SK-N-SH (cell line): ENCODE measurements around the gene CMTM8. TPM values are rescaled to one million over a fixed set of nuclear protein-coding genes. Genes with fewer than 3 reads are reported as not detected.

ENCODE experiments used
- CTCF ChIA-PET: fragments of 300-600, 350-600 bp; formaldehyde crosslinking; extraction: SDS; loops from one replicate; lab custom pipeline; 2021; lab: Yijun Ruan, JAX
- POLR2A ChIA-PET: fragments of 350-600 bp; sonication (Branson Sonifier 250); formaldehyde crosslinking; extraction: SDS; loops from one replicate; lab custom pipeline; 2020; ENCODE audit warnings: antibody characterized with exemption, inconsistent platforms; lab: Yijun Ruan, JAX
- DNase-seq: peaks from one replicate; pipeline ENCODE4 v3.0.0; 2012
- H2AFZ ChIP-seq: fragments of 200-600 bp; sonication (generic); 2 replicates; pipeline ENCODE4 v1.8.1; 2016; ENCODE audit warnings: antibody characterized with exemption, mild to moderate bottlenecking, low read depth
- H3F3A ChIP-seq: fragments of 200-600 bp; sonication (generic); replicated peaks from 2 replicates; pipeline ENCODE3; 2016; ENCODE audit warnings: antibody characterized with exemption, mild to moderate bottlenecking; ENCODE audit not compliant: insufficient read depth
- H3K27ac ChIP-seq, 2 experiments: fragments of 200-500 bp in 1 of 2; fragments of 200-600 bp in 1 of 2; sonication (Bioruptor generic) in 1 of 2; sonication (generic), shearing (Covaris generic) in 1 of 2; 2 replicates each; pipeline versions ENCODE4 v1.5.1 to v1.6.1; 2014 to 2016; ENCODE audit warnings: low read depth in 2 of 2, inconsistent platforms in 1 of 2, low read length in 1 of 2, mild to moderate bottlenecking in 1 of 2, mixed read lengths in 1 of 2
- H3K27me3 ChIP-seq: fragments of 200-600 bp; sonication (generic), shearing (Covaris generic); 2 replicates; pipeline ENCODE4 v1.6.1; 2016; ENCODE audit warnings: mixed run types; ENCODE audit not compliant: insufficient read depth
- H3K36me3 ChIP-seq, 2 experiments: fragments of 200-500 bp in 1 of 2; fragments of 200-600 bp in 1 of 2; sonication (Bioruptor generic) in 1 of 2; sonication (generic) in 1 of 2; replicated peaks in 1 of 2; 2 replicates each; pipeline versions ENCODE3 to v1.5.1; 2014 to 2016; ENCODE audit warnings: low read length in 1 of 2, mild to moderate bottlenecking in 1 of 2; ENCODE audit not compliant: insufficient read depth in 2 of 2, control insufficient read depth in 1 of 2
- H3K4me1 ChIP-seq, 2 experiments: fragments of 200-500 bp in 1 of 2; fragments of 200-600 bp in 1 of 2; sonication (Bioruptor generic) in 1 of 2; sonication (generic), shearing (Covaris generic) in 1 of 2; 2 replicates each; pipeline versions ENCODE4 v1.5.1 to v1.6.1; 2014 to 2016; ENCODE audit warnings: low read depth in 1 of 2, low read length in 1 of 2, mixed run types in 1 of 2; ENCODE audit not compliant: insufficient read depth in 2 of 2, control insufficient read depth in 1 of 2
- H3K4me2 ChIP-seq: fragments of 200-600 bp; sonication (generic), shearing (Covaris generic); 2 replicates; pipeline ENCODE4 v1.6.1; 2017; ENCODE audit warnings: mixed run types
- H3K4me3 ChIP-seq, 2 experiments: fragments of 200-500 bp in 1 of 2; fragments of 200-600 bp in 1 of 2; sonication (Bioruptor generic) in 1 of 2; sonication (generic), shearing (Covaris generic) in 1 of 2; 2 replicates each; pipeline versions ENCODE4 v1.5.1 to v1.8.1; 2014 to 2016; ENCODE audit warnings: low read depth in 2 of 2, inconsistent platforms in 1 of 2, low read length in 1 of 2, mild to moderate bottlenecking in 1 of 2, mixed read lengths in 1 of 2, moderate library complexity in 1 of 2
- H3K79me2 ChIP-seq: fragments of 200-600 bp; sonication (generic); 2 replicates; pipeline ENCODE4 v1.8.1; 2017; ENCODE audit warnings: mild to moderate bottlenecking; ENCODE audit not compliant: insufficient read depth
- H3K9ac ChIP-seq: fragments of 200-600 bp; sonication (generic); 2 replicates; pipeline ENCODE4 v1.6.1; 2017; ENCODE audit warnings: mixed run types
- H3K9me2 ChIP-seq: fragments of 200-600 bp; sonication (generic); 2 replicates; pipeline ENCODE4 v1.6.1; 2017; ENCODE audit warnings: mixed run types
- H3K9me3 ChIP-seq: fragments of 200-600 bp; sonication (generic); 2 replicates; pipeline ENCODE4 v1.6.1; 2017; ENCODE audit warnings: mixed run types, mild to moderate bottlenecking, moderate library complexity
- H4K20me1 ChIP-seq: fragments of 200-600 bp; sonication (generic); 2 replicates; pipeline ENCODE4 v1.6.1; 2017; ENCODE audit warnings: mild to moderate bottlenecking, mixed run types; ENCODE audit not compliant: insufficient read depth
- ELF1 ChIP-seq: IDR thresholded peaks from 2 replicates; pipeline ENCODE4 v1.4.0; 2012
- EP300 ChIP-seq, 2 experiments: IDR thresholded peaks; 2 replicates each; pipeline versions ENCODE4 v1.4.0 to v1.6.1; 2012; ENCODE audit warnings: borderline replicate concordance in 1 of 2, low read depth in 1 of 2, low read length in 1 of 2
- EZH2phosphoT487 ChIP-seq: fragments of 200-600 bp; sonication (generic); IDR thresholded peaks from 2 replicates; pipeline ENCODE4 v1.6.1; 2017; ENCODE audit warnings: low read depth, mixed run types, mild to moderate bottlenecking, antibody characterized with exemption, moderate library complexity, borderline replicate concordance
- FOSL2 ChIP-seq: IDR thresholded peaks from 2 replicates; pipeline ENCODE4 v1.4.0; 2012; ENCODE audit warnings: low read depth, mild to moderate bottlenecking, moderate library complexity, borderline replicate concordance
- GABPA ChIP-seq: IDR thresholded peaks from 2 replicates; pipeline ENCODE4 v1.4.0; 2012; ENCODE audit warnings: low read depth, mild to moderate bottlenecking
- GATA2 ChIP-seq: sonication (generic); formaldehyde crosslinking; IDR thresholded peaks from 2 replicates; pipeline ENCODE4 v1.5.0; 2020; ENCODE audit warnings: mild to moderate bottlenecking, missing genetic modification reagents
- JUND ChIP-seq: IDR thresholded peaks from 2 replicates; pipeline ENCODE4 v1.4.0; 2012
- MEF2A ChIP-seq: IDR thresholded peaks from 2 replicates; pipeline ENCODE4 v1.4.0; 2012; ENCODE audit warnings: low read depth, borderline replicate concordance
- NFIC ChIP-seq: IDR thresholded peaks from 2 replicates; pipeline ENCODE4 v1.4.0; 2012; ENCODE audit warnings: borderline replicate concordance
- NRF1 ChIP-seq: IDR thresholded peaks from 2 replicates; pipeline ENCODE4 v1.6.1; 2012; ENCODE audit warnings: low read depth, mild to moderate bottlenecking, low read length
- POLR2AphosphoS5 ChIP-seq: IDR thresholded peaks from 2 replicates; pipeline ENCODE4 v1.6.1; 2012; ENCODE audit warnings: low read depth, low read length
- RFX5 ChIP-seq: IDR thresholded peaks from 2 replicates; pipeline ENCODE4 v1.6.1; 2012; ENCODE audit warnings: mild to moderate bottlenecking, improper control_type of control experiment, low read length
- RXRA ChIP-seq: IDR thresholded peaks from 2 replicates; pipeline ENCODE4 v1.4.0; 2012; ENCODE audit warnings: low read depth, mild to moderate bottlenecking, borderline replicate concordance
- SMC3 ChIP-seq: IDR thresholded peaks from 2 replicates; pipeline ENCODE4 v1.6.1; 2012; ENCODE audit warnings: low read depth, low read length, improper control_type of control experiment
- USF1 ChIP-seq: IDR thresholded peaks from 2 replicates; pipeline ENCODE4 v1.4.0; 2012; ENCODE audit warnings: low read depth, borderline replicate concordance
- USF2 ChIP-seq: fragments of 150-350 bp; IDR thresholded peaks from 2 replicates; pipeline ENCODE4 v1.6.1; 2017; ENCODE audit warnings: antibody characterized with exemption, low read length, low read depth, borderline replicate concordance
- WGBS: methylation state at CpG from one replicate; pipeline ENCODE4 v1.1.6; 2017; ENCODE audit warnings: low lambda C conversion rate; 5-methylcytosine and 5-hydroxymethylcytosine counted together
- polyA plus RNA-seq, 3 experiments: library from polyadenylated mRNA; depleted of rRNA; stranded (reverse); fragments of >200 nt; gene quantifications; 2 replicates each; pipeline ENCODE4 v1.2.3, GENCODE V29; 2012
- TF ChIP-seq, protein P1 (sequence below): fragments of 200-600 bp; sonication (generic); IDR thresholded peaks from 2 replicates; pipeline ENCODE4 v1.6.1; 2017; ENCODE audit warnings: antibody characterized with exemption, mild to moderate bottlenecking, moderate library complexity
- TF ChIP-seq, protein P2 (sequence below): IDR thresholded peaks from 2 replicates; pipeline ENCODE4 v1.4.0; 2012; ENCODE audit warnings: low read depth
- TF ChIP-seq, protein P3 (sequence below): IDR thresholded peaks from 2 replicates; pipeline ENCODE4 v1.4.0; 2012; ENCODE audit warnings: low read depth, borderline replicate concordance

Gene CMTM8
- polyA plus RNA-seq, 1 of the 3 experiments (the other 2 are of a cell fraction), result 9.7 TPM

DNA sequence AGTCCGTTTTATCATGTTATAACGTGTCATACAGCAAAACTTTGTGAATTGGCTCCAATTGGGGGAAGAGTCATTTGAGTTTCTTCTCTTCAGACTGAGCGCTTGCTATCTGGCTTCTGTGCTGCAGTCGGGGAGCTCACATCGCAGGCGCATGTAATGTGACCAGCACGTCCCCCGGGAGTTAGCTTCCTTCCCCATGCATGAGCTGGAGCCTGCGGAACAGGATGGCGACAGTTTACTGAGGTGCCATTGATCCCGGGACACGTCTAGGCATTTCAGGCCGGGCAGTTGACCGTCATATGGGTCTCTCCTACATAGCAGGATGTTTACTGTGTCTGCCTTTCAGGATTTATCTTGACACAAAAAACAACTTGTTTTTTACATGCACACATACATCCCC, 44.8 kb downstream of the CMTM8 start:
- POLR2A ChIA-PET, result interaction anchor here (0.6 kb wide), 1 partner anchor 428 kb away, joined by 4 read pairs; no protein-coding TSS in a partner anchor
- Histone ChIP-seq H3K36me3 (no peaks in the 10 kb centered on the region), H3F3A (no peaks in the 10 kb centered on the region), H3K4me3 (no peak overlapping the region), H4K20me1 (no peaks in the 10 kb centered on the region), H3K9me2 (no peaks in the 10 kb centered on the region), H3K9me3 (no peaks in the 10 kb centered on the region), H3K4me1 (no peaks in the 10 kb centered on the region), H2AFZ (no peak overlapping the region), H3K9ac (no peak overlapping the region), H3K4me2 (no peak overlapping the region), H3K27ac (no peak overlapping the region), H3K27me3 (no peaks in the 10 kb centered on the region), H3K79me2 (no peaks in the 10 kb centered on the region)
- WGBS, result 92% methylated on average over 14 of the region's 14 CpGs
- TF ChIP-seq USF1 (no peak), ELF1 (no peak), GATA2 (no peak), NFIC (no peak), RXRA (no peak), SMC3 (no peak), NRF1 (no peak), USF2 (no peak), EP300 (IDR thresholded peaks at IDR 0.05; ENCODE audit: borderline replicate concordance in 1 of 2, low read depth in 1 of 2, low read length in 1 of 2) (no peak), MEF2A (no peak), RFX5 (no peak), FOSL2 (no peak), GABPA (no peak), JUND (no peak), POLR2AphosphoS5 (no peak), EZH2phosphoT487 (no peak)
- TF ChIP-seq, protein P1, sequence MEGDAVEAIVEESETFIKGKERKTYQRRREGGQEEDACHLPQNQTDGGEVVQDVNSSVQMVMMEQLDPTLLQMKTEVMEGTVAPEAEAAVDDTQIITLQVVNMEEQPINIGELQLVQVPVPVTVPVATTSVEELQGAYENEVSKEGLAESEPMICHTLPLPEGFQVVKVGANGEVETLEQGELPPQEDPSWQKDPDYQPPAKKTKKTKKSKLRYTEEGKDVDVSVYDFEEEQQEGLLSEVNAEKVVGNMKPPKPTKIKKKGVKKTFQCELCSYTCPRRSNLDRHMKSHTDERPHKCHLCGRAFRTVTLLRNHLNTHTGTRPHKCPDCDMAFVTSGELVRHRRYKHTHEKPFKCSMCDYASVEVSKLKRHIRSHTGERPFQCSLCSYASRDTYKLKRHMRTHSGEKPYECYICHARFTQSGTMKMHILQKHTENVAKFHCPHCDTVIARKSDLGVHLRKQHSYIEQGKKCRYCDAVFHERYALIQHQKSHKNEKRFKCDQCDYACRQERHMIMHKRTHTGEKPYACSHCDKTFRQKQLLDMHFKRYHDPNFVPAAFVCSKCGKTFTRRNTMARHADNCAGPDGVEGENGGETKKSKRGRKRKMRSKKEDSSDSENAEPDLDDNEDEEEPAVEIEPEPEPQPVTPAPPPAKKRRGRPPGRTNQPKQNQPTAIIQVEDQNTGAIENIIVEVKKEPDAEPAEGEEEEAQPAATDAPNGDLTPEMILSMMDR, result no peak
- TF ChIP-seq, protein P2, sequence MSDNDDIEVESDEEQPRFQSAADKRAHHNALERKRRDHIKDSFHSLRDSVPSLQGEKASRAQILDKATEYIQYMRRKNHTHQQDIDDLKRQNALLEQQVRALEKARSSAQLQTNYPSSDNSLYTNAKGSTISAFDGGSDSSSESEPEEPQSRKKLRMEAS, result no peak
- TF ChIP-seq, protein P3, sequence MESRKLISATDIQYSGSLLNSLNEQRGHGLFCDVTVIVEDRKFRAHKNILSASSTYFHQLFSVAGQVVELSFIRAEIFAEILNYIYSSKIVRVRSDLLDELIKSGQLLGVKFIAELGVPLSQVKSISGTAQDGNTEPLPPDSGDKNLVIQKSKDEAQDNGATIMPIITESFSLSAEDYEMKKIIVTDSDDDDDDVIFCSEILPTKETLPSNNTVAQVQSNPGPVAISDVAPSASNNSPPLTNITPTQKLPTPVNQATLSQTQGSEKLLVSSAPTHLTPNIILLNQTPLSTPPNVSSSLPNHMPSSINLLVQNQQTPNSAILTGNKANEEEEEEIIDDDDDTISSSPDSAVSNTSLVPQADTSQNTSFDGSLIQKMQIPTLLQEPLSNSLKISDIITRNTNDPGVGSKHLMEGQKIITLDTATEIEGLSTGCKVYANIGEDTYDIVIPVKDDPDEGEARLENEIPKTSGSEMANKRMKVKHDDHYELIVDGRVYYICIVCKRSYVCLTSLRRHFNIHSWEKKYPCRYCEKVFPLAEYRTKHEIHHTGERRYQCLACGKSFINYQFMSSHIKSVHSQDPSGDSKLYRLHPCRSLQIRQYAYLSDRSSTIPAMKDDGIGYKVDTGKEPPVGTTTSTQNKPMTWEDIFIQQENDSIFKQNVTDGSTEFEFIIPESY, result no peak
- DNase-seq, result no peak
- CTCF ChIA-PET, result interaction anchor here (2.0 kb wide), 1 partner anchor 184 kb away, joined by 7 read pairs; no protein-coding TSS in a partner anchor
